CD4-positive, alpha-beta T cell treated with Interferon gamma for 1 hour (primary cell): ENCODE measurements around the gene GTF2H3.

Experiments used
- DNase-seq: peaks from one replicate; pipeline ENCODE4 v3.0.0-alpha.2; 2020

The GTF2H3 gene

GRCh38 chr12:123648401-123648800 lies 14.8 kb downstream of the GTF2H3 start:
- DNase-seq: no peak

GRCh38 chr12:123654129-123654701 lies 20.6 kb downstream of the GTF2H3 start:
- DNase-seq: no peak

DNA sequence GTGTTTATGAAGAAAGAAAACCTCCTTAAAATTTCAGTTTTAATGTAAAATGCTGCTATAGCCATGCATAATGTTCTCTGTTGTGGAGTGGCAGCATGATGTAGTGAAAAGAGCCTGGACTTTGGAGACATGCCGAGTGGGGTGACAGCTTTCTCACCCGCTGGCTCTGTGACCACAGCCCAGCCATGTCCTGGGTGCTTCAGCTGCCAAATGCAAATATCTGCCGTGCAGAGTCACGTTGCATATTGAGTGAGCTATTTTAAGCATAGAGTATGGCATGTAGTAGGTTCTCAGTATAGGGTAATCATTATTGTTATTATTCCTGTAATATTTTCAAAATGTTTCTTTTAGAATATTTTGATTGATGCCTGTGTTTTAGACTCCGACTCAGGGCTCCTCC lies 21.8 kb downstream of the GTF2H3 start:
- no peak for DNase-seq

- no peak for DNase-seq
These were observed 22.8 kb downstream of the GTF2H3 start for GRCh38 chr12:123656392-123656791.

DNA sequence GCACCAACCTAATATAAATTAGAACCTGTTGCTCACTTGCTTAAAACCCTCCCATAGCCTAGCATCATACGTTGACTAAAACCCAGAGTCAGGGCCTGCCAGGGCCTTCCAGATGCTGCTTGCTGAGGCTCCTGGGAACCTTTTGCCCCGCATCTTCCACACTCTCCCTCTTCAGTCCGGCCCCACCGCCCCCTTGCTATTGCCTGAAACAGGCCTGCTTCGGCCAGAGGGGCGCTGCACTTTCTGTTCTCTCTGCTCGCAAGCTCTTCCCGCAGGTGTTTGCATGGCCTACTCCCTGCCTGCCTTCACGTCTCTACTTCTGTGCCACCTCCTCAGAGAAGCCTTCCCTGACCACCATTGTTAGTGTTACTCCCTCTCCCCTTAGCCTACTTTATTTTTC lies 23.6 kb downstream of the GTF2H3 start:
- DNase-seq: no peak

- DNase-seq: no peak
These were observed 26.5 kb downstream of the GTF2H3 start for GRCh38 chr12:123659996-123660727.

- no peak for DNase-seq
These were observed 34.1 kb downstream of the GTF2H3 start for GRCh38 chr12:123667771-123668170.

DNA sequence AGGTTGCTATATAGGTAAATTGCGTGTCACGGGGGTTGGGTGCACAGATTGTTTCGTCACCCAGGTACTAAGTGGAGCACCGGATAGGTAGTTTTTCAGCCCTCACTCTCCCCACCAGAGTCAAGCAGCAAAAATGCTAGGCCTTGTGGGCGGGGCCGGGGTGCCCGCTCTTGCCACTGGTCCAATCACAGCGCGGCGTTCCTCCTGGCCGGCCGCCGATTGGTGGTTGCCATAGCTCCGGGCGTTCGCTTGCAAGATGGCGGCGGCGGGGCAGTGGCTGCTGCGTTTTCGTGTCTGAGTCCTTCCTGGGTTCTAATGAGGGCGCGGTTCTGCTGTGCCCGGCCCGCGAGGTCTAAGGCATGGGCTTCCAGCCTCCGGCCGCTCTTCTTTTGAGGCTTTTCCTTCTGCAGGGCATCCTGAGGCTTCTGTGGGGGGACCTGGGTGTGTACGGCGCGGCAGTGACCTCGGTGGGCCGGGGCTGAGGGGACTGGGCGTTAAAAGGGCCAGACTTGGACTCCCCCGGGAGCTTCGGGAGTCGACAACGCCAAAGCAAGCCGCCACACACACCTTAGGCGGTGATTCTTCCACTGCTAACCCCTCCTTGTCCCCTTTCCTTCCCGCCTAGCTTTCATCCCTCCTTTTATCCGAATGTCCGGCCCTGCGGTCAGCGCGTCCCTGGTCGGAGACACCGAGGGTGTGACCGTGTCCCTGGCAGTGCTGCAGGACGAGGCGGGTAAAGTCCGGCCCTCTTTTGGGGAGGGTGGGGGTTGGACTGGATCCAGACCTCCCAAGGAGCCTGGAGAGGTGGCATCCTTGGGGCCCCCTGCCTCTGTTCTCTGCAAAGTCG lies 37.5 kb downstream of the GTF2H3 start, which contains the start of gene TCTN2:
TSS of gene TCTN2 (plus strand) at position 232 of the 847 bp plus-strand sequence. CDS start at position 360, 128 bp downstream.
- peak; percentile 92 for DNase-seq

DNA sequence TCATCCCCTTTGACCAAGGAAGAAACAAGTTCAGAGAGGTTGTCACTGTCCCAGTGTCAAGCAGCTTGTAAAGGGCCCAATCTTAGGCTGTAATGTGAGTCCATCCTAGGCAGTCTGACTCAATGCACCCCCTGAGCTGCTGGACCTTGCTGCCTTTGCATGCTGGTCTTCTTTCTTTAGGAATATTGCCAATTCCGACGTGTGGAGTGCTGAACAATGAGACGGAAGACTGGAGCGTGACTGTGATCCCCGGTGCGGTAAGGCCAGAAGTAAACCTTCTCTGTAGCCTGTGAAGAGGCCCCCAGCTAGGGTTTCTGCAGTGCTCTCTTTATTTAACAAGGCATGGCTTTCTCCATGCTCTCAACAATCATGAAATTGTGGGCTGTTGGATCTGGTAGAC lies 38.2 kb downstream of the GTF2H3 start:
- no peak for DNase-seq

GRCh38 chr12:123675436-123675835 lies 41.8 kb downstream of the GTF2H3 start:
- DNase-seq: no peak

DNA sequence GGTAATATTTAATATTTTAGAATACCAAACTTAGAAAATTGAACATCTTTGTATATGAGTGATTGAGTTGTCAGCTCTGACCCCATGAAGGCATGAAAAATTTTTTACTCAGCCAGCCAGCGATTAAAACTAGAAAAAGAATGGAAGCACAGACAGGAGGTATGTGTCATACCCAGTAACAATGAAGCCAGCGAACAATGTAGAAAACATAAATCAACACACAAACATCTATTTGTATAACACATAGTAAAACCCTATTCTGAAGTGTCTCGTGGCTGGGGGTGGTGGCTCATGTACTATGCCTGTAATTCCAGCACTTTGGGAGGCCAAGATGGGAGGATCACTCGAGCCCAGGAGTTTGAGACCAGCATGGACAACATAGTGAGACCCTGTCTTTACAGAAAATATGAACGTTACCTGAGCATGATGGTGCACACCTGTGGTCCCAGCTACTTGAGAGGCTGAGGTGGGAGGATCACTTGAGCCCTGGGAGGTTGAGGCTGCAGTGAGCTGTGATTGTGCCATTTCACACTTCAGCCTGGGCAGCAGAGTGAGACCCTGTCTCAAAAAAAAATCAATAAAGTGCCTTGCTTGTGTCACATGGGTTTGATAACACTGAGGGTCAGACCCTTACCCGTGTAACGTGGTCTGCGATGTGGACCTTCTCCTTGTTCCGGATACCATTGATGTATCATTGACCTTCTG lies 43.1 kb downstream of the GTF2H3 start:
- DNase-seq: no peak

GRCh38 chr12:123678981-123679380 lies 45.4 kb downstream of the GTF2H3 start:
- DNase-seq: no peak

DNA sequence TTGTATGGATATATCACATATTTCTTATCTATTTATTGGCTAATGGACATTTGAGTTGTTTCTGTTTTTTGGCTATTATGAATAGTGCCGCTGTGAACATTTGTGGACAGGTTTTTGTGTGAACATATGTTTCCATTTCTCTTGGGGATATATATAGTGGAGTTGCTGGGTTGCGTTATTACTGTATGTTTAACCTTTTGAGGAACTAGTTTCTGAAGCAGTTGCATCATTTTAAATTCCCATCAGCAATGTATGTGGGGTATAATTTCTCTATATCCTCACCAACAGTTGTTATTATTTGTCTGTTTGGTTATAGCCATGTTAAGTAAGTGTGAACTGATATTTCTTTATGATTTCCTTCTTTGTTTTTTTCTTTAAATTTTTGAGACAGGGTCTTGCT lies 48.0 kb downstream of the GTF2H3 start:
- no peak for DNase-seq

GRCh38 chr12:123683964-123684363 lies 50.3 kb downstream of the GTF2H3 start:
- DNase-seq: no peak

DNA sequence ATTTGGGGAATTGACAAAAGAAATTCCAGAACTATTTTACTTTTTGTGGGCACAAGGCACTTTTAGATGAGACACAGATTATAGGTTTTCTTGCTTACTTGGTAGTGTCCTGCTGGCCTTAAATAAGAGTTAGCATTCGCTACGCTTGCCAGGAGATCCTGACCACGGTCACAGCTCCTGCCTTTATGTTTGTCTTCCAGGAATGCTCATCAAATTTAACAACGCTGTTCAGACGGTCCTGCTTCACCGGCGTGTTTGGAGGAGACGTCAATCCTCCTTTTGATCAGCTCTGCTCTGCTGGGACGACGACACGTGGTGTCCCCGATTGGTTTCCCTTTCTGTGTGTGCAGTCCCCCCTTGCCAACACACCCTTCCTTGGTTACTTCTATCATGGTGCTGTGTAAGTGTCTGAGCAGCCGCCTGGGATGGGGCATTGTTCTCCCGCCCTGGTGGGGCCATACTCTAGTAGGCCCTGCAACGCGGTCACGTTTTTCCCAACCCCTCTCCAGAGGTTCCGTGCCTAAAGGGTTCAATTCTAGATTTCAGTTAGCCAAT lies 53.1 kb downstream of the GTF2H3 start:
- DNase-seq: no peak

GRCh38 chr12:123690191-123690840 lies 56.7 kb downstream of the GTF2H3 start:
- DNase-seq: no peak

DNA sequence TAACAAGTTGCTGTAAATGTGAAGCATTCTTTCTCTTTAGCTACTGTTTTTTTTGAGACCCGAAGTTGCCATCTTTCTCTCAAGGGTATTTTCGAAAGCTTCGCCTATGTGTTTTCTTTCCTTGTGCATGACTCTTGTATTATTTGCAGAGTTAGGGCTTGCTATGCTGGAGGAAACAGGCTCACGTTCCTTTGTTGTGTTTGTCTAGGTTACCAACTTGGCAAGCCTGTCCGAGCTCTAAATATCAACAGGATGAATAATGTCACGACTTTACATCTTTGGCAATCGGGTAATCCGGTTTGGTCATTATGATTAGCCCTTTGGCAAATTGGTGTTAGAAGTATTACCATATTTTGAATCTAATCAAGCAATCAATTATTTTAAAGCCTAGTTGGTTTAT lies 62.6 kb downstream of the GTF2H3 start:
- DNase-seq: no peak

- DNase-seq: no peak
These were observed 63.0 kb downstream of the GTF2H3 start for GRCh38 chr12:123696646-123697045.

DNA sequence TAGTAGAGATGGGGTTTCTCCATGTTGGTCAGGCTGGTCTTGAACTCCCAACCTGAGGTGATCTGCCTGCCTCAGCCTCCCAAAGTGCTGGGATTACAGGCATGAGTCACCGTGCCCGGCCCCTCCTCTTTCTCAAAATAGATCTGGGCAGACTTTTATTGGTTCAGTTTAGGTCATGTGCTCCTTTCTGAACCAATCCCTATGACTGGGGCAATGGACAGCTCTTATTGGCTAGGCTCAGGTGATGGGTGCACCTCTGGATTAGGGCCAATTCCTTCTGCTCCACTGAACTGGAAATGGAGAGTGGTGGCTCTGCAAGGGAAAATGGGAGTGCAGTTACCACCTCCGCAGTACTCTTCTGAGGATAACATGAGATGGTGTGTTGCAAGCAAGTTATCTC lies 72.3 kb downstream of the GTF2H3 start:
- no peak for DNase-seq

DNA sequence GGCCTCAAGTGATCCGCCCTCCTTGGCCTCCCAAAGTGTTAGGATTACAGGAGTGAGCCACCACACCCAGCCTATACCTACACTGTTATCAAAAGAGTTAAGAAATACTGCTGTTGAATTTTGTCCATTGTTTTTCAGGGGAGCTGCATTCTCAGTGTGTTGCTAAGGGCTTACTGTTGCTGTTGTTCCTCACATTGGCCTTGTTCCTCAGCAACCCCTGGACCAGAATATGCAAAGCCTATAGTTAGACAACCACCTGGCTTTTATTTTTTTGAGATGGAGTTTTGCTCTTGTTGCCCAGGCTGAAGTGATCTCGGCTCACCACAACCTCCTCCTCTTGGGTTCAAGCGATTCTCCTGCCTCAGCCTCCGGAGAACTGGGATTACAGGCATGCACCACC lies 73.8 kb downstream of the GTF2H3 start:
- no peak for DNase-seq
